GM23248 (cell line): ENCODE data around the gene NEURL2.

Experiments
- EZH2 ChIP-seq: fragments of 200-600 bp; sonication (generic); IDR thresholded peaks from 2 replicates; pipeline ENCODE4 v1.6.1; 2018; ENCODE audit warnings: antibody characterized with exemption, mild to moderate bottlenecking; ENCODE audit not compliant: insufficient read depth, poor library complexity, severe bottlenecking
- EZH2phosphoT487 ChIP-seq: fragments of 200-600 bp; sonication (generic); IDR thresholded peaks from 2 replicates; pipeline ENCODE4 v1.6.1; 2018; ENCODE audit warnings: antibody characterized with exemption, moderate library complexity, mild to moderate bottlenecking, low read depth; ENCODE audit not compliant: insufficient read depth

- no peak for TF ChIP-seq EZH2phosphoT487
- TF ChIP-seq EZH2 = no peak
These were observed at the start of gene NEURL2, which contains the start of gene CTSA for GRCh38 chr20:45890985-45891983.
